Stomach (tissue), 4 donors: ENCODE data around the gene XIRP1.

ENCODE experiments used
- CTCF ChIP-seq, 7 experiments: fragments of 450-650 bp in 4 of 7; fragments of 200-600 bp in 3 of 7; sonication (generic) in 3 of 7; IDR thresholded peaks; one replicate each; pipeline ENCODE4 v1.5.1; 2016 to 2019; ENCODE audit warnings: antibody characterized with exemption in 7 of 7, control low read depth in 2 of 7, mild to moderate bottlenecking in 1 of 7
- EP300 ChIP-seq: sonication (generic); formaldehyde crosslinking; IDR thresholded peaks from one replicate; pipeline ENCODE4 v1.6.1; 2017; ENCODE audit warnings: antibody characterized with exemption
- POLR2A ChIP-seq, 4 donors: fragments of 450-650 bp; IDR thresholded peaks; one replicate each; pipeline ENCODE4 v1.6.1; 2016; ENCODE audit warnings: antibody characterized with exemption in 4 of 4, control low read depth in 2 of 4, mild to moderate bottlenecking in 1 of 4, moderate library complexity in 1 of 4
- POLR2AphosphoS5 ChIP-seq, 3 donors: sonication (generic); formaldehyde crosslinking; IDR thresholded peaks; one replicate each; pipeline ENCODE4 v1.6.1; 2016; ENCODE audit warnings: antibody characterized with exemption in 3 of 3

GRCh38 chr3:39153977-39154279, 38.5 kb downstream of the XIRP1 start:
- TF ChIP-seq CTCF (IDR thresholded peaks at IDR 0.05) (no peak), POLR2AphosphoS5 (IDR thresholded peaks at IDR 0.05) (no peak), EP300 (no peak), POLR2A (IDR thresholded peaks at IDR 0.05) (no peak)
